ENCODE measurements around the gene SPOP.

SPOP gene

DNA sequence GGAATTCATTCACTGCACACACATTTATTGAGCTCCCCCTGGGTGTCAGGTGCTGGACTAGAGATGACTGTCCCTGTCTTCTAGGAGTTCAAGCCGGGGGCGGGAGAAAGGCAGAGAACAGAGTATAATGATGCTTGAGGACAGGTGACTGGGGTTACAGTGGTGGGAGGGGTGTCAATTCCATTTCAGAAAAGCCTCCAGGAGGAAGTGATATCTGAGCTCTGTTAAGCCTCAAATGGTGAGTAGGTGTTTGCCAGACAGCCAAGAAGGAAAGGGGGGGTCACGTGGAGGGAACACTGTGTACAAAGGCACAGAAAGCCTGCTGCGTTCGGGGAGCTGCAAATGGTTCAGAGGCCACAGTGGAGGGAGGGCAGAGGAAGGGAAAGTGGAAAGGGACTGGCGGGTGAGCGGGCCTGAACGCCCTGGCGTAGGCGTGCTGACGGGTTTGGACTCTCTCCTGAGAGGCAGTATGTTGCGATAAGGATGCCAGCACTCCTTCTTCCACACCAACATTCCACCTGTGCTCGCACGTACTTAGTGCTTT lies 111.9 kb downstream of the SPOP start:
- Histone ChIP-seq H3K36me3 (ENCODE audit: control insufficient read depth in 2 of 2, insufficient read depth in 1 of 2, low read length in 2 of 2) (no peaks in the 10 kb centered on the region), H3K27ac (ENCODE audit: extremely low read depth, low read depth, low read length) (no peak overlapping the region), H3K4me1 (ENCODE audit: control insufficient read depth, insufficient read depth, low read length) (peaks cover 3% of the 10 kb centered on the region; the same call in 1 of the 2 replicates), H3K9me3 (ENCODE audit: control insufficient read depth, insufficient read depth, low read depth, low read length) (no peaks in the 10 kb centered on the region), H3K4me3 (ENCODE audit: low read depth, low read length) (no peak overlapping the region)
- TF ChIP-seq GLIS1 (tag by site-specific recombination; IDR thresholded peaks at IDR 0.05) (peak; percentile 31; the same call in 1 of the 2 replicates), PATZ1 (tag by site-specific recombination; IDR thresholded peaks at IDR 0.05) (peak; percentile 58), ZBTB17 (tag by site-specific recombination; IDR thresholded peaks at IDR 0.05) (peak; percentile 89), ZIC2 (tag by site-specific recombination; IDR thresholded peaks at IDR 0.05) (peak; percentile 49), YY1 (tag by site-specific recombination; IDR thresholded peaks at IDR 0.05) (no peak), ZNF366 (tag by site-specific recombination; conservative IDR thresholded peaks at IDR 0.05) (0 out of 2 replicates have a peak, but pooled peaks have one; percentile 32), PRDM1 (tag by site-specific recombination; IDR thresholded peaks at IDR 0.05) (peak; percentile 92), SP7 (tag by site-specific recombination; IDR thresholded peaks at IDR 0.05) (peak; percentile 55), ZNF629 (tag by site-specific recombination; IDR thresholded peaks at IDR 0.05) (peak; percentile 14), ZNF341 (tag by site-specific recombination; IDR thresholded peaks at IDR 0.05; ENCODE audit: low read depth) (peak; percentile 90), KLF8 (tag by site-specific recombination; IDR thresholded peaks at IDR 0.05) (peak; percentile 13; the same call in 1 of the 2 replicates), ZNF830 (tag by site-specific recombination; IDR thresholded peaks at IDR 0.05; ENCODE audit: low read depth) (no peak), EGR2 (tag by site-specific recombination; IDR thresholded peaks at IDR 0.05; ENCODE audit: low read depth) (peak; percentile 97), ZFHX2 (tag by site-specific recombination; conservative IDR thresholded peaks at IDR 0.05) (peak; percentile 96), SP3 (tag by site-specific recombination; IDR thresholded peaks at IDR 0.05) (0 out of 2 replicates have a peak, but pooled peaks have one; percentile 8), ZNF335 (tag by site-specific recombination; conservative IDR thresholded peaks at IDR 0.05) (0 out of 2 replicates have a peak, but pooled peaks have one; percentile 27), ZSCAN16 (tag by site-specific recombination; IDR thresholded peaks at IDR 0.05) (peak; percentile 66; the same call in 1 of the 2 replicates), HOXA7 (CRISPR knock-in tag; IDR thresholded peaks at IDR 0.05; ENCODE audit: borderline replicate concordance) (no peak), SP2 (tag by site-specific recombination; IDR thresholded peaks at IDR 0.05) (peak; percentile 56), ZFP41 (tag by site-specific recombination; IDR thresholded peaks at IDR 0.05; ENCODE audit: borderline replicate concordance) (no peak), ZNF561 (tag by site-specific recombination; IDR thresholded peaks at IDR 0.05; ENCODE audit: borderline replicate concordance) (no peak), ZNF600 (tag by site-specific recombination; IDR thresholded peaks at IDR 0.05) (peak; percentile 90)
- TF ChIP-seq, protein P1, sequence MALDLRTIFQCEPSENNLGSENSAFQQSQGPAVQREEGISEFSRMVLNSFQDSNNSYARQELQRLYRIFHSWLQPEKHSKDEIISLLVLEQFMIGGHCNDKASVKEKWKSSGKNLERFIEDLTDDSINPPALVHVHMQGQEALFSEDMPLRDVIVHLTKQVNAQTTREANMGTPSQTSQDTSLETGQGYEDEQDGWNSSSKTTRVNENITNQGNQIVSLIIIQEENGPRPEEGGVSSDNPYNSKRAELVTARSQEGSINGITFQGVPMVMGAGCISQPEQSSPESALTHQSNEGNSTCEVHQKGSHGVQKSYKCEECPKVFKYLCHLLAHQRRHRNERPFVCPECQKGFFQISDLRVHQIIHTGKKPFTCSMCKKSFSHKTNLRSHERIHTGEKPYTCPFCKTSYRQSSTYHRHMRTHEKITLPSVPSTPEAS (tag by site-specific recombination; IDR thresholded peaks at IDR 0.05) = 0 out of 2 replicates have a peak, but pooled peaks have one; percentile 8
- TF ChIP-seq, protein P2, sequence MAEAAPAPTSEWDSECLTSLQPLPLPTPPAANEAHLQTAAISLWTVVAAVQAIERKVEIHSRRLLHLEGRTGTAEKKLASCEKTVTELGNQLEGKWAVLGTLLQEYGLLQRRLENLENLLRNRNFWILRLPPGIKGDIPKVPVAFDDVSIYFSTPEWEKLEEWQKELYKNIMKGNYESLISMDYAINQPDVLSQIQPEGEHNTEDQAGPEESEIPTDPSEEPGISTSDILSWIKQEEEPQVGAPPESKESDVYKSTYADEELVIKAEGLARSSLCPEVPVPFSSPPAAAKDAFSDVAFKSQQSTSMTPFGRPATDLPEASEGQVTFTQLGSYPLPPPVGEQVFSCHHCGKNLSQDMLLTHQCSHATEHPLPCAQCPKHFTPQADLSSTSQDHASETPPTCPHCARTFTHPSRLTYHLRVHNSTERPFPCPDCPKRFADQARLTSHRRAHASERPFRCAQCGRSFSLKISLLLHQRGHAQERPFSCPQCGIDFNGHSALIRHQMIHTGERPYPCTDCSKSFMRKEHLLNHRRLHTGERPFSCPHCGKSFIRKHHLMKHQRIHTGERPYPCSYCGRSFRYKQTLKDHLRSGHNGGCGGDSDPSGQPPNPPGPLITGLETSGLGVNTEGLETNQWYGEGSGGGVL (tag by site-specific recombination; IDR thresholded peaks at IDR 0.05) = peak; percentile 66
- CTCF ChIA-PET = interaction anchor here (0.5 to 7.6 kb wide), 20 partner anchors 8 to 434 kb away, joined by 3 to 114 read pairs (median 4); partner anchors contain the start of genes DLX3 and SPOP
- POLR2A ChIA-PET = interaction anchor here (0.6 kb wide), 1 partner anchor 586 kb away, joined by 3 read pairs; no protein-coding TSS in a partner anchor
